ENCODE measurements around the gene ADAM12.

GRCh38 chr10:126104767-126105166, 283.5 kb downstream of the ADAM12 start:
- TF ChIP-seq POLR2AphosphoS5 (IDR thresholded peaks at IDR 0.05) (no peak), TAF1 (IDR thresholded peaks at IDR 0.05; ENCODE audit: low read depth) (no peak), CTCF (IDR thresholded peaks at IDR 0.05; ENCODE audit: poor library complexity, severe bottlenecking) (no peak), RAD21 (conservative IDR thresholded peaks at IDR 0.05) (no peak)
